ENCODE results near the gene LSM14A.

Gene LSM14A

DNA sequence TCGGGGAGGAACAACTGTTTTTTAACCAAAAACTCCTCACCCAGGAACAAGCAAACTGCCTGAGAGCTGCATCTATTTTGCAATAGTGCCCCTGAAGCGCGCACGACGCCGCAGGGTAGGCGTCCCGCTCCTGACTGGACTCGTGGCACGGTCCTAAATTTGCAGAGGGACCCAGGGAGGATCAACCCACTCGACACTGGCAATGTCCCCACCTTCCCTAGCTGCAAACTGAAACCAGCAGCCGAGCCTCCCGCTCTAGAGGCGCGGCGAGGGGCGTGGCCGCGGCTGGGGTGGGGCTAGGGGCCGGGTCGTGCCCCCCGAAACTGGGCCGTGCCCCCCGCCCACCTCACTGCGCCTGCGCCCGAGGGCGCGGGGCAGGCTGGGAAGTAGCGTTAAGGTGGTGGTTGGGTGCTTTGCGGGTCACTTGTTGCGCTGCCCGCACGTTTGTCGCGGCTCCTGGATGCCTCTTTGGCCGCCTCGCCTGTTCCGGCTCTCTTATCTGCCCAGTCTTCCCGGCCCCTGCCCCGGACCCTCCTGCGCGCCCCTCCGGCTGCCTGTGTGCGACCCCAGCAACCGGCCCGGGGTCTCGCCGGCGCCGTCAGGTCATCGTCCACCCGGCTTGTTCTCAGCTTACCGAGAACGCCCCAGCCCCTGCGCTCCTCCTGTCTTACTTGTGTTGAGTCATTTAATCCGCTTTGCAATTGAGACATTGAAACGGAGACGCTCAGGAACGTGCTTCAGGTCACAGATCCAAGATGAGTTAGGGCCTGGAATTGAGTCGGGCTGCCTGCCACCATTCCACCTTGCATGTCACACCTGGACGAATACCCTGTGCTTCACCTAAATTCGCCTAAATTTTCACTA is 37.9 kb upstream of the LSM14A start:
- TF ChIP-seq, protein P1, sequence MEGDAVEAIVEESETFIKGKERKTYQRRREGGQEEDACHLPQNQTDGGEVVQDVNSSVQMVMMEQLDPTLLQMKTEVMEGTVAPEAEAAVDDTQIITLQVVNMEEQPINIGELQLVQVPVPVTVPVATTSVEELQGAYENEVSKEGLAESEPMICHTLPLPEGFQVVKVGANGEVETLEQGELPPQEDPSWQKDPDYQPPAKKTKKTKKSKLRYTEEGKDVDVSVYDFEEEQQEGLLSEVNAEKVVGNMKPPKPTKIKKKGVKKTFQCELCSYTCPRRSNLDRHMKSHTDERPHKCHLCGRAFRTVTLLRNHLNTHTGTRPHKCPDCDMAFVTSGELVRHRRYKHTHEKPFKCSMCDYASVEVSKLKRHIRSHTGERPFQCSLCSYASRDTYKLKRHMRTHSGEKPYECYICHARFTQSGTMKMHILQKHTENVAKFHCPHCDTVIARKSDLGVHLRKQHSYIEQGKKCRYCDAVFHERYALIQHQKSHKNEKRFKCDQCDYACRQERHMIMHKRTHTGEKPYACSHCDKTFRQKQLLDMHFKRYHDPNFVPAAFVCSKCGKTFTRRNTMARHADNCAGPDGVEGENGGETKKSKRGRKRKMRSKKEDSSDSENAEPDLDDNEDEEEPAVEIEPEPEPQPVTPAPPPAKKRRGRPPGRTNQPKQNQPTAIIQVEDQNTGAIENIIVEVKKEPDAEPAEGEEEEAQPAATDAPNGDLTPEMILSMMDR (IDR thresholded peaks at IDR 0.05; ENCODE audit: low read depth, low read length, missing control alignments): no peak
- DNase-seq (ENCODE audit: low read depth): no peak
- peak overlapping the region; percentile 71 for H3K4me3 ChIP-seq (ENCODE audit: low read depth, low read length)
- in situ Hi-C loops (cut with HindIII; ENCODE audit: low sequenced_read_pairs): no loop called here

DNA sequence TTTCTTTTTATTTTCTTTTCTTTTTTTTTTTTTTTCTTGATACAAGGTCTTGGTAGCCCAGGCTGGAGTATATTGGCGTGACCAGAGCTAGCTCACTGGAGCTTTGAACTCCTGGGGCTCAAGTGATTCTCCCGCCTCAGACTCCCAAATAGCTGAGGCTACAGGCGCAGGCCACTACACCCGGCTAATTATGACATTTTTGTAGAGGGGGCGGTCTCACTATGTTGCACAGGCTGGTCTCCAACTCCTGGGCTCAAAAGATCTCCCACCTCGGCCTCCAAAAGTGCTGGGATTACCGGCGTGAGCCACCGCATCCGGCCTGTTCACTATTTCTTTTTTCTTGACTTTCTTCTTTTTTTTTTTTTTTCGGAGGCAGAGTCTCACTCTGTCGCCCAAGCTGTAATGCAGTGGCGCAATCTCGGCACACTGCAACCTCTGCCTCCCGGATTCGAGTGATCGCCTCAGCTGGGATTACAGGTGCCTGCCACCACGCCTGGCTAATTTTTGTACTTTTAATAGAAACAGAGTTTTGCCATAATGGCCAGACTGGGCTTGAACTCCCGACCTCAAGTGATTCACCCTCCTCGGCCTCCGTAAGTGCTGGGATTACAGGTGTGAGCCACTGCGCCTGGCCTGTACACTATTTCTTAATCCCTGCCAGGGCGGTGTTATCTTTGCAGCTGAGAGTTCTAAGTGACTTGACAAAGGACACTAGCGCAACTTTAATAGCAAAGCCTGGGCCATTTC is 37.1 kb upstream of the LSM14A start:
- in situ Hi-C loops (cut with HindIII; ENCODE audit: low sequenced_read_pairs): no loop called here
- H3K4me3 ChIP-seq (ENCODE audit: low read depth, low read length): peak overlapping the region; percentile 71
- TF ChIP-seq, protein P1 (IDR thresholded peaks at IDR 0.05; ENCODE audit: low read depth, low read length, missing control alignments): no peak
- no peak for DNase-seq (ENCODE audit: low read depth)

DNA sequence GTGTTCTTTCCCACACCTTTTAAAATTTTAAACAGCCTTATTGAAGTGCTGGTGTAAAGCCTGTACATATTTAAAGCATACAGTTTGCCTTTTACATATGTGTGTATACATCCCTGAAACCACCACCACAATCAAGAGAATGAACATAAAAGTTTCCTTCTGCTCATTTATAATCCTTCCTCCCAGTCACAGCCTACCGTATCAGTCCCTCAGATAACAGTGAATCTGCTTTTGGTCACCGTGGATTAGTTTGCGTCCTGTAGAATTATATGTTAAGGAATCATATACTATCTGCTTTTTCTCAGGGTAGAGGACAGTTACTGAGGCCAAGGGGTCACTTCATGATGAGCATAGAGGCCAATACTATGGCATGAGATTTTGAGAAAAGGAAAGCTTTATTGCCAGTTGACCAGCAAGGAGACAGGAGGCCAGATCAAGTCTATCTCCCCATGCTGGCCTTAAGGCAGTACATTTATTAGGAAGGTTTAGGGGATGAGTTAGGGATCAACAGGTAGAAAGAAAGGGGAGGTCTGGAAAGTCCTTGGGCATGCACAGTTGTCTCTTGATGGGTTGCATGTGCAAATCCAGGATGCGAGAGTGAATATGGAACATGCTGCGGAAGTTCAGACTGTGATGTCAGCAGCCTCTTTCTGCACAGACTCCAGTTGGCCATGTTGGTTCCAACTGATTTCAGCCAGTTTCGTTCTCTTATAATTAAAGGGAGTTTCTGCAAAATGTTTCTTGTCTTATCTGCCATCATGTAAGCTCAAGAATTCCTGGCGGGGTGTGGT is 36.3 kb upstream of the LSM14A start:
- no peak for DNase-seq (ENCODE audit: low read depth)
- in situ Hi-C loops (cut with HindIII; ENCODE audit: low sequenced_read_pairs): no loop called here
- TF ChIP-seq, protein P1 (IDR thresholded peaks at IDR 0.05; ENCODE audit: low read depth, low read length, missing control alignments): no peak
- no peak overlapping the region for H3K4me3 ChIP-seq (ENCODE audit: low read depth, low read length)

DNA sequence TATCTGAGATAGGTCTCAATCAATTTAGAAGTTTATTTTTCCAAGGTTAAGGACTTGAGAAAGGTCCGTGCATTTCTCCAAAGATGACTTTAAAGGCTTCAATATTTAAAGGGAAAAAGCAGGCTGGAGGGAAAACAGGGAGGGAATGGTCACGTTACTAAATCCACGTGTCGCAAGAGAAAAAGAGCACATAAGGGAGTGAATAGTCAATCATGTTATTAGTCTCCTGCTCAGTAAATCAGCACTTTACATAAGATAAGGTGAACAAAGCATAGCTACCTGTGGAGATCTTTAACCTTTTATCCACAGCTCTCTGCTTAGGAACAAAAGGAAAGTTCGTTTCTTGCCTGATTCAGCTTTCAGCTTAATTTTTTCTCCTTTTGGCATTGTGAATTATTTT is 31.3 kb upstream of the LSM14A start:
- no peak overlapping the region for H3K4me3 ChIP-seq (ENCODE audit: low read depth, low read length)
- TF ChIP-seq, protein P1 (IDR thresholded peaks at IDR 0.05; ENCODE audit: low read depth, low read length, missing control alignments): no peak
- DNase-seq (ENCODE audit: low read depth): no peak
- in situ Hi-C loops (cut with HindIII; ENCODE audit: low sequenced_read_pairs): no loop called here

DNA sequence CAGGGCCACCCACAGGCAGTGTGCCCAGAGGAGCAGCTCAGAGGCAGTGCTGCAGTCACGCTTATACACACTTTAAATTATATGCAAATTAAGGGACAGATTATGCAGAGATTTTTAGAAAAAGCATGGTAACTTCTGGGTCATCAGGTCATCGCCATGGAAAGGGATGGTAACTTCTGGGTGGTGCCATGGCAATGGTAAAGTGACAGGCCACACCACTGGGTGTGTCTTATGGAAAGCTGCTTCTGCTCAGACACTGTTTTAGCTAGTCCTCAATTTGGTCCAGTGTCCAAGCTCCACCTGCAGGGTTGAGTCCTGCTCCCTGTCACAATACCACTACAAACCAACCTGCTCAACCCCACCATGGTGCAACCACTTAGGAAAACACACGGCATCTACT is 29.9 kb upstream of the LSM14A start:
- TF ChIP-seq, protein P1 (IDR thresholded peaks at IDR 0.05; ENCODE audit: low read depth, low read length, missing control alignments): no peak
- in situ Hi-C loops (cut with HindIII; ENCODE audit: low sequenced_read_pairs): no loop called here
- no peak overlapping the region for H3K4me3 ChIP-seq (ENCODE audit: low read depth, low read length)
- no peak for DNase-seq (ENCODE audit: low read depth)

DNA sequence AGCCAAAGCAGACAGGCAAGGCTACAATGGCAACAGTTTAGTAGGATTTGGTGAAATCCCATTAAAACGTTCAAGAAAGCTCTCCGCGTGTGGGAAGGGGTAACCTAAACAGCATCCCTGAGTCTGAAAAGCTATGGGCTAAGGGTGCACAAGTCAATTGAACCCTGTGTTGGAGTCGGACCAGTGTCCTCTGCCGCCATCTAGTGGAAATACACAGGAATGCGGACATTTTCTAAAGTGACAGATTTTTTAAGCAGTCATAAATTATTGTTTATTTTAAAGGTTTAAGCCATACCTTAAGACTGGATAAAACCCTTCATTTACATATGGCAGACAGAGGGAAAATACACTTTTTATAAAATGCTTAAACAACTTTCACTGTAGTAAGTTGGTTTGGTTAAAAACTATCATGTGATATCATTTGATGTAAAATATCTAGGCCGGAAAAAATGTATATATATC is 26.5 kb upstream of the LSM14A start:
- H3K4me3 ChIP-seq (ENCODE audit: low read depth, low read length): no peak overlapping the region
- DNase-seq (ENCODE audit: low read depth): peak; percentile 43
- in situ Hi-C loops (cut with HindIII; ENCODE audit: low sequenced_read_pairs): no loop called here
- TF ChIP-seq, protein P1 (IDR thresholded peaks at IDR 0.05; ENCODE audit: low read depth, low read length, missing control alignments): peak; percentile 77

Data from astrocyte of the cerebellum (primary cell).